ENCODE data around the gene ABL1.

The ABL1 gene

GRCh38 chr9:130935648-130936271 is 100.7 kb downstream of the ABL1 start:
- no peak for DNase-seq

- DNase-seq, result no peak
These were observed 101.4 kb downstream of the ABL1 start for GRCh38 chr9:130936285-130937117.

Measured in activated T-cell treated with anti-CD3 and anti-CD28 coated beads for 4 hours (primary cell).